Measurements from ENCODE around the gene BRD3OS. TPM values are rescaled to one million over a fixed set of nuclear protein-coding genes. Genes with fewer than 3 reads are reported as not detected.

BRD3OS gene
- total RNA-seq, 1 experiment from 2014 or later = 13.3 TPM

DNA sequence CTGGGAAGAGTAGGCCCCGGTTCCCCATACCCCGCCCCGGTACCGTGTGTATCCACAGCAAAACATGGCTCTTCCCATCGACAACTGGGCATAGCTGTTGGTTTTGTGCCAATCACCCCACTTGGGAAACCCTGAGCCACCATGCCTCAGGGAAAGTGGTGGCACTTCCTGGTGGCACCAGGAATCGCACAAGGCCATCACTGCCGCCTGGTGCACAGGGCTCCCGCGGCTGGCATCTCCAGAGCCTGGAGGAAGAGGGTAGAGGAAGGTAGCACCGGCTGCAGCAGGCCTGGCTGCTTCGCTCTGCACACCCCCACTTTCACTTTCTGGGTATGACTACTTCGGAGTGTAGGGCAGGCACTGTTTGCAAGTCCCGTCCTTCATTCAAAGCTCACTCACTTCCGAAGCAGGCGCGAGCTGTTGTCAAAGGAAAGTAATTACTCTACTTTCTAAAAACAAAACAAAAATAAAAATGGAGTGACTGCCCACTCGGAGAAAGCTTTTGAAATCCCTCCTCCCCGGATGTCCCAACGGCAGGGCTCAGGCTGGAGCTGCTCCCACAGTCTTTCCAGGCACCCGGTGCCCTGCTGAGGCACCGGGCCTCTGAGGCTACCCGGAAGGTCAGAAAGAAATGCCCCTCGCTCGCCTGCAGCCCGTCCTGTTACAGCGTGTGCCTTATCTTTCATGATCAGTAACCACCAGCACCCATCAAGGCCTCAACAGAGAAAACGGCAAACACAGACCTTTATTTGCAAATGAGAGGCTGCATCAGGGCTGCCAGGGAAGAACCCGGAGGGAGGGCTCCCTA lies 40.5 kb downstream of the BRD3OS start:
- ChIA-PET CTCF (interaction anchor here (0.6 to 1.3 kb wide), 4 partner anchors 9 to 1119 kb away, joined by 3 to 6 read pairs (median 3); no protein-coding TSS in a partner anchor), POLR2A (interaction anchor here (0.5 to 3.7 kb wide), 9 partner anchors 9 to 81 kb away, joined by 3 to 46 read pairs (median 3); partner anchors contain the start of genes BRD3OS and WDR5)
- TF ChIP-seq, protein P1, sequence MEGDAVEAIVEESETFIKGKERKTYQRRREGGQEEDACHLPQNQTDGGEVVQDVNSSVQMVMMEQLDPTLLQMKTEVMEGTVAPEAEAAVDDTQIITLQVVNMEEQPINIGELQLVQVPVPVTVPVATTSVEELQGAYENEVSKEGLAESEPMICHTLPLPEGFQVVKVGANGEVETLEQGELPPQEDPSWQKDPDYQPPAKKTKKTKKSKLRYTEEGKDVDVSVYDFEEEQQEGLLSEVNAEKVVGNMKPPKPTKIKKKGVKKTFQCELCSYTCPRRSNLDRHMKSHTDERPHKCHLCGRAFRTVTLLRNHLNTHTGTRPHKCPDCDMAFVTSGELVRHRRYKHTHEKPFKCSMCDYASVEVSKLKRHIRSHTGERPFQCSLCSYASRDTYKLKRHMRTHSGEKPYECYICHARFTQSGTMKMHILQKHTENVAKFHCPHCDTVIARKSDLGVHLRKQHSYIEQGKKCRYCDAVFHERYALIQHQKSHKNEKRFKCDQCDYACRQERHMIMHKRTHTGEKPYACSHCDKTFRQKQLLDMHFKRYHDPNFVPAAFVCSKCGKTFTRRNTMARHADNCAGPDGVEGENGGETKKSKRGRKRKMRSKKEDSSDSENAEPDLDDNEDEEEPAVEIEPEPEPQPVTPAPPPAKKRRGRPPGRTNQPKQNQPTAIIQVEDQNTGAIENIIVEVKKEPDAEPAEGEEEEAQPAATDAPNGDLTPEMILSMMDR (IDR thresholded peaks at IDR 0.05; ENCODE audit: unreplicated experiment) = no peak

DNA sequence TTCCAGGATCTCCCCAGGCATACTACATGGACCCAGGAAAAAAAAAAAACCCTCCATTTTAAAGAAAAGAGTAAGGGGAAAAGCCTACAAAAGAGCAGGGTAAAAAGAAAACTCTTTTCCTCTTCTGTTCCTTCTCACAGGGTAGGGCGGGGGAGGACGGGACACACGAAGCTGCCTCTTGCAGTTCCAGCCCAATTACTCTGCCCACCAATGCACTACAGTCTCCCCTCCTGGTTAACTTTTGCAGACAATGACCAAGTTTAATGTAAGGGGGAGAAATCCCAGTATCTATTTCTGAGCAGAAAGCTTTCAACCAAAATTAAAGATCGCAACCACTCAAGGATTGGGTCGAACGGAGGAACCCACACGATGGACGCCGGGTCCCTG lies 41.2 kb downstream of the BRD3OS start:
- H3K27me3 Mint-ChIP-seq (ENCODE audit: insufficient read depth, unreplicated experiment) = peaks cover 19% of the 10 kb centered on the region

More for the DNA sequence above, 40.5 kb downstream of the BRD3OS start:
- DNase-seq (ENCODE audit: unreplicated experiment) = peak; percentile 33
- BruUV-seq (replicated peaks) = TSS peak; percentile 59
- Mint-ChIP-seq H3K27ac (ENCODE audit: low read depth, unreplicated experiment) (peak overlapping the region; percentile 74), H3K27me3 (ENCODE audit: insufficient read depth, unreplicated experiment) (peaks cover 15% of the 10 kb centered on the region), H3K4me3 (ENCODE audit: unreplicated experiment) (peak overlapping the region; percentile 81), H3K4me1 (ENCODE audit: insufficient read depth, unreplicated experiment) (no peaks in the 10 kb centered on the region), H3K36me3 (ENCODE audit: insufficient read depth, unreplicated experiment) (peaks cover 11% of the 10 kb centered on the region), H3K9me3 (ENCODE audit: unreplicated experiment) (no peaks in the 10 kb centered on the region)
- intact Hi-C loops (cut with micrococcal nuclease) = no loop called here

DNA sequence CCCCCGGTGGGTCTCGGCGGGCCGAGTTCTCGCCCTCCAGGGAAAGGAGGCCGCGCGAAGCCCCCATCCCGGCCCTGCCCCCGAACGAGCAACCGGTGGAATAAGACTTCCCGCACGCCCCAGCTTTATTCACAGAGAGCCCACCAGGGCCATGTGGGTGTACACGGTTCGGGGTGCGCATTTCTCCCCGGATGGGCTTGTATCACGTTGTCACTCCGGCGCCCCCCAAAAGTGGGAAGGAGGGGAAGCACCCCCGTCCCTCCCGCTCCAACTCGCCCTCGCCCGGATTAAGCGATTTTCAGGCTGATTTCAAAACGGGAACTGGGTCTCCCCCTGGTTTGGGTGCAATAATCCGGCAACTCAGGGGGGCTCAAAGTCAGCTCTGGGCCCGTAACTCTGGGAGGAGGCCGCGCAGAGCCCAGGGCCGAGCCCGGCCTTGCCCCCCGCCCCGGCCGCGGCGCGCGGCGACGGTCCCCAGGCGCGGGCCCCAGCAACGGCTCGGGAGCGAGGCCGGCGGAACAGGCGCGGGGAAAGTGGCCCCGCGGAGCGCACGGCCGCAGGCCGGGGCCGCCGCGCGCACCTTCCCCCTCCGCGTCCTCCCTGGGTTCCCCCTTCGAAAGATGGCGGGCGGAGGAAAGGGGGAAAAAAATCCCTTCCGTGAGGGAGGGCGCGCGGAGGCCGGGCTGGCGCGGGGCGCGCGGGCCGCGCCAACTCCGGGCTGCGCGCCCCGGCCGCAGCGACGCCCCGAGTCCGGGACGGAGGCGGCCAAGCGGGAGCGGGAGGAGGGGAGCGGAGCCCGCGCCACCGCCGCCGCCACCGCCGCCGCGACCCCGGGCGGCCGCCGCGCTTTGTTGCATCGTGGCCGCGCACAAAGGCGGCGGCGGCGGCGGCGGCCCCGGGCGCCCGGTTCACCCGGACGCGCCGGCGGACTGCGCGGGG lies 41.9 kb downstream of the BRD3OS start:
- peaks cover 19% of the 10 kb centered on the region for H3K27me3 Mint-ChIP-seq (ENCODE audit: insufficient read depth, unreplicated experiment)
- H3K4me1 Mint-ChIP-seq (ENCODE audit: insufficient read depth, unreplicated experiment) = no peaks in the 10 kb centered on the region
- peaks cover 6% of the 10 kb centered on the region for H3K36me3 Mint-ChIP-seq (ENCODE audit: insufficient read depth, unreplicated experiment)
- POLR2A ChIA-PET = interaction anchor here (0.5 to 3.7 kb wide), 9 partner anchors 11 to 212 kb away, joined by 3 to 46 read pairs (median 4); partner anchors contain the start of genes RNU6ATAC and WDR5
- TF ChIP-seq, protein P1 (IDR thresholded peaks at IDR 0.05; ENCODE audit: unreplicated experiment) = no peak
- H3K4me3 Mint-ChIP-seq (ENCODE audit: unreplicated experiment) = peak overlapping the region; percentile 81
- intact Hi-C loops (cut with micrococcal nuclease) = no loop called here
- peak overlapping the region; percentile 74 for H3K27ac Mint-ChIP-seq (ENCODE audit: low read depth, unreplicated experiment)
- BruUV-seq (replicated peaks) = no TSS peak
- no peak for DNase-seq (ENCODE audit: unreplicated experiment)
- CTCF ChIA-PET = interaction anchor here (0.6 to 0.7 kb wide), 2 partner anchors 32 to 737 kb away, joined by 3 read pairs; no protein-coding TSS in a partner anchor
- no peaks in the 10 kb centered on the region for H3K9me3 Mint-ChIP-seq (ENCODE audit: unreplicated experiment)

More for the DNA sequence above, 41.2 kb downstream of the BRD3OS start:
- DNase-seq (ENCODE audit: unreplicated experiment) = no peak
- no peaks in the 10 kb centered on the region for H3K4me1 Mint-ChIP-seq (ENCODE audit: insufficient read depth, unreplicated experiment)
- peak overlapping the region; percentile 74 for H3K27ac Mint-ChIP-seq (ENCODE audit: low read depth, unreplicated experiment)
- no peaks in the 10 kb centered on the region for H3K9me3 Mint-ChIP-seq (ENCODE audit: unreplicated experiment)
- BruUV-seq (replicated peaks) = no TSS peak
- CTCF ChIA-PET = interaction anchor here (0.6 to 0.7 kb wide), 2 partner anchors 218 to 736 kb away, joined by 3 read pairs; no protein-coding TSS in a partner anchor
- TF ChIP-seq, protein P1 (IDR thresholded peaks at IDR 0.05; ENCODE audit: unreplicated experiment) = no peak
- peaks cover 10% of the 10 kb centered on the region for H3K36me3 Mint-ChIP-seq (ENCODE audit: insufficient read depth, unreplicated experiment)
- H3K4me3 Mint-ChIP-seq (ENCODE audit: unreplicated experiment) = peak overlapping the region; percentile 81
- intact Hi-C loops (cut with micrococcal nuclease) = no loop called here
- POLR2A ChIA-PET = interaction anchor here (0.5 to 3.7 kb wide), 9 partner anchors 10 to 98 kb away, joined by 3 to 46 read pairs (median 6); partner anchors contain the start of genes BRD3OS, RNU6ATAC and WDR5

All from MCF 10A (cell line).